HG02571 (cell line): Measurements from ENCODE around the gene EPSTI1.
"Not testable (repeated sequence)": the region's sequence is repeated elsewhere in the genome, so short reads cannot be mapped to it uniquely, and the experiment has no call there.

ENCODE experiments used
- ATAC-seq: cut with Tn5 transposase; IDR thresholded peaks from one replicate; pipeline ENCODE4 v1.9.1; 2021; ENCODE audit warnings: mild to moderate bottlenecking, moderate library complexity; ENCODE audit not compliant: unreplicated experiment

EPSTI1 gene

GRCh38 chr13:42899266-42899665, 92.8 kb downstream of the EPSTI1 start:
- ATAC-seq = peak; percentile 79

GRCh38 chr13:42895776-42896175, 96.3 kb downstream of the EPSTI1 start:
- no peak for ATAC-seq

GRCh38 chr13:42894765-42895243, 97.2 kb downstream of the EPSTI1 start:
- no peak for ATAC-seq

- no peak for ATAC-seq
Measured at GRCh38 chr13:42893214-42893671, 98.8 kb downstream of the EPSTI1 start.

GRCh38 chr13:42892760-42893159, 99.3 kb downstream of the EPSTI1 start:
- ATAC-seq = no peak

- no peak for ATAC-seq
Measured at GRCh38 chr13:42891591-42891990, 100.5 kb downstream of the EPSTI1 start.

- ATAC-seq = no peak
Measured at GRCh38 chr13:42885325-42885724, 106.7 kb downstream of the EPSTI1 start.

GRCh38 chr13:42883771-42884467, 108.1 kb downstream of the EPSTI1 start:
- no peak for ATAC-seq

- ATAC-seq = no peak
Measured at GRCh38 chr13:42883142-42883541, 108.9 kb downstream of the EPSTI1 start.

- no peak for ATAC-seq
Measured at GRCh38 chr13:42880056-42880605, 111.9 kb downstream of the EPSTI1 start.

GRCh38 chr13:42878721-42879120, 113.3 kb downstream of the EPSTI1 start:
- no peak for ATAC-seq

- ATAC-seq = no peak
Measured at GRCh38 chr13:42876887-42877545, 115.0 kb downstream of the EPSTI1 start.

- peak; percentile 81 for ATAC-seq
Measured at GRCh38 chr13:42876270-42876714, 115.7 kb downstream of the EPSTI1 start.

- ATAC-seq = no peak
Measured at GRCh38 chr13:42875475-42876269, 116.4 kb downstream of the EPSTI1 start.

- no peak for ATAC-seq
Measured at GRCh38 chr13:42874221-42874620, 117.8 kb downstream of the EPSTI1 start.

GRCh38 chr13:42873081-42873480, 119.0 kb downstream of the EPSTI1 start:
- ATAC-seq = no peak

GRCh38 chr13:42867232-42867631, 124.8 kb downstream of the EPSTI1 start:
- no peak for ATAC-seq

- ATAC-seq = no peak
Measured at GRCh38 chr13:42865768-42866102, 126.3 kb downstream of the EPSTI1 start.

GRCh38 chr13:42864952-42865767, 126.9 kb downstream of the EPSTI1 start:
- no peak for ATAC-seq

GRCh38 chr13:42862370-42862769, 129.7 kb downstream of the EPSTI1 start:
- not testable (repeated sequence) for ATAC-seq
